Activated CD8-positive, alpha-beta T cell treated with anti-CD3 and anti-CD28 coated beads for 36 hours (primary cell): ENCODE data around the gene CLNK. TPM values are rescaled to one million over a fixed set of nuclear protein-coding genes. Genes with fewer than 3 reads are reported as not detected.

ENCODE experiments used
- ATAC-seq: fragments of 200-7000 bp; cut with Tn5 transposase; one replicate; pipeline ENCODE4 v1.10.0; 2021; ENCODE audit warnings: mild to moderate bottlenecking, moderate library complexity
- CTCF ChIA-PET: fragments of 350-600 bp; sonication (Branson Sonifier 250); formaldehyde crosslinking; loops from one replicate; lab custom pipeline; 2021; ENCODE audit warnings: antibody characterized with exemption; lab: Charles Lee
- POLR2A ChIA-PET: fragments of 350-600 bp; sonication (Branson Sonifier 250); formaldehyde crosslinking; loops from one replicate; lab custom pipeline; 2021; ENCODE audit warnings: antibody characterized with exemption; lab: Charles Lee
- DNase-seq: peaks from one replicate; pipeline ENCODE4 v3.0.0-alpha.2; 2020
- H3K27ac Mint-ChIP-seq: one replicate; pipeline ENCODE4 v1.8.0; 2021; ENCODE audit warnings: mild to moderate bottlenecking, mixed read lengths
- H3K27me3 Mint-ChIP-seq: one replicate; pipeline ENCODE4 v1.8.0; 2021; ENCODE audit warnings: mixed read lengths
- H3K36me3 Mint-ChIP-seq: one replicate; pipeline ENCODE4 v1.8.0; 2021; ENCODE audit warnings: low read depth, mixed read lengths
- H3K4me1 Mint-ChIP-seq: one replicate; pipeline ENCODE4 v1.8.0; 2021; ENCODE audit warnings: low read depth, mixed read lengths
- H3K4me3 Mint-ChIP-seq: one replicate; pipeline ENCODE4 v1.8.0; 2021; ENCODE audit warnings: mild to moderate bottlenecking, moderate library complexity, mixed read lengths
- H3K9me3 Mint-ChIP-seq: one replicate; pipeline ENCODE4 v1.8.0; 2021; ENCODE audit warnings: mixed read lengths
- intact Hi-C: fragments of 100-400 bp; cut with micrococcal nuclease; formaldehyde crosslinking; loops from one replicate; pipeline ENCODE4 v1.10.0; 2022
- total RNA-seq, 2 experiments: library from RNA; stranded (reverse); gene quantifications; one replicate each; pipeline ENCODE4 v1.2.3, GENCODE V29; 2021
- TF ChIP-seq, protein P1 (sequence below): fragments of 200-600 bp; IDR thresholded peaks from one replicate; pipeline ENCODE4 v1.8.0; 2022; ENCODE audit warnings: antibody characterized with exemption, mild to moderate bottlenecking

The CLNK gene
- total RNA-seq, 2 experiments from 2014 or later, result 0.18 TPM; not detected in 1

DNA sequence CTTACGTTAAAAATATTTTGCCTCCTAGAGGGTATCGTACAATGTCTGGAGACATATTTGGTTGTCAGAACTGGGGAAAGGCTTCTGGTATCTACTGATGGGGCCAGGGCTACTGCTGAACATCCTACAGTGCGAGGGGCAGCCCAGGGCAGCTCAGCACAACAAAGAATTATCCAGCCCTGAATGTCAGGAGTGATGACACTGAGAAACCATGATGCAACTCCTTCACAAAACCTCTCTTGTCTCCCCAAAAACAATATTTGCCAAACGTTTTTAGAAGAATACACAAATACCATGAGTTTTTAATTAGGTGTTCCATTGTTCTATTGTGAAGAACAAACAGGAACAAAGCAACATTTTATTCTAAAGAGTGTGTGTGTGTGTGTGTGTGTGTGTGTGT lies 43.4 kb upstream of the CLNK start:
- CTCF ChIA-PET, result interaction anchor here (1.1 kb wide), 1 partner anchor 36 kb away, joined by 3 read pairs; no protein-coding TSS in a partner anchor
- H3K36me3 Mint-ChIP-seq, result peaks cover 1% of the 10 kb centered on the region
- no peak for DNase-seq
- intact Hi-C loops, result loop anchor here (5.0 kb wide), 1 partner anchor 56 kb away; no protein-coding TSS in a partner anchor
- peaks cover 58% of the 10 kb centered on the region for H3K4me1 Mint-ChIP-seq
- ATAC-seq, result no peak
- no peaks in the 10 kb centered on the region for H3K9me3 Mint-ChIP-seq
- peak overlapping the region; percentile 83 for H3K27ac Mint-ChIP-seq
- H3K27me3 Mint-ChIP-seq, result no peaks in the 10 kb centered on the region
- POLR2A ChIA-PET, result no interaction called here
- TF ChIP-seq, protein P1, sequence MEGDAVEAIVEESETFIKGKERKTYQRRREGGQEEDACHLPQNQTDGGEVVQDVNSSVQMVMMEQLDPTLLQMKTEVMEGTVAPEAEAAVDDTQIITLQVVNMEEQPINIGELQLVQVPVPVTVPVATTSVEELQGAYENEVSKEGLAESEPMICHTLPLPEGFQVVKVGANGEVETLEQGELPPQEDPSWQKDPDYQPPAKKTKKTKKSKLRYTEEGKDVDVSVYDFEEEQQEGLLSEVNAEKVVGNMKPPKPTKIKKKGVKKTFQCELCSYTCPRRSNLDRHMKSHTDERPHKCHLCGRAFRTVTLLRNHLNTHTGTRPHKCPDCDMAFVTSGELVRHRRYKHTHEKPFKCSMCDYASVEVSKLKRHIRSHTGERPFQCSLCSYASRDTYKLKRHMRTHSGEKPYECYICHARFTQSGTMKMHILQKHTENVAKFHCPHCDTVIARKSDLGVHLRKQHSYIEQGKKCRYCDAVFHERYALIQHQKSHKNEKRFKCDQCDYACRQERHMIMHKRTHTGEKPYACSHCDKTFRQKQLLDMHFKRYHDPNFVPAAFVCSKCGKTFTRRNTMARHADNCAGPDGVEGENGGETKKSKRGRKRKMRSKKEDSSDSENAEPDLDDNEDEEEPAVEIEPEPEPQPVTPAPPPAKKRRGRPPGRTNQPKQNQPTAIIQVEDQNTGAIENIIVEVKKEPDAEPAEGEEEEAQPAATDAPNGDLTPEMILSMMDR, result no peak
- no peak overlapping the region for H3K4me3 Mint-ChIP-seq

DNA sequence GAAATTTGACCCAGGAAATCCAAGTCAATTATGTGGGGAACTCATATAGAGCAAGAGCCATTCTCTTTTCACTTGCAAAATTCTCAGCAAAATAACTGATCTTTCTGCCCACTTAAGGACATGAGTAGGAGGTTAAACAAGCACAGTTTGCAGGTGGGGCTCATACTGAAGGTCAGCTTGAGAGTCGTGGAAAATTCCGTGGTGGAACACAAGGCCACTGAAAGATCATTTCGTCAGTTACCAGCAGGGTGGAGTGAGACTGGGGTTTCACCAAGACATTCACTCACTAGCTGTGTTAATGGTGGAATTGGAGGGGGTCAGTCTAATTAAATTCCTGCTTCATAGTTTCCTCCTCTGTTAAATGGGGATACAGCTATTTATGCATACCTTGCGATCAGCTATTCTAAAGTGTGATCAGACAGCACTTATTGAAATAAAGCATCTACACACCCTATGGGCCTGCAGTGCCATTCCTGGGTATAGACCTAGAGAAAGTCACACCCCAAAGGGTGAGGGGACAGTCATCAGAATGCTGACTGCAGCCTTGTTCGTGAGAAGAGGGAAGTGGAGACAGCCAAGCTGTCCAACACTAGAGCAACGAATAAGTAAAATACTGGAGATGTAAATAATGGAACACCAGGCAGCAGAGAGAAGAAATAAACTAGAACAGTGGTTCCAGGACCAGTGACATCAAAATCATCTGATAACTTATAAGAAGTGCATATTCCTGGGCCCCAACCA lies 42.7 kb upstream of the CLNK start:
- peak overlapping the region; percentile 83 for H3K27ac Mint-ChIP-seq
- TF ChIP-seq, protein P1, result no peak
- POLR2A ChIA-PET, result interaction anchor here (1.0 kb wide), 1 partner anchor 10 kb away, joined by 3 read pairs; no protein-coding TSS in a partner anchor
- H3K27me3 Mint-ChIP-seq, result no peaks in the 10 kb centered on the region
- CTCF ChIA-PET, result interaction anchor here (1.1 kb wide), 1 partner anchor 35 kb away, joined by 3 read pairs; no protein-coding TSS in a partner anchor
- H3K36me3 Mint-ChIP-seq, result peaks cover 1% of the 10 kb centered on the region
- no peaks in the 10 kb centered on the region for H3K9me3 Mint-ChIP-seq
- peaks cover 57% of the 10 kb centered on the region for H3K4me1 Mint-ChIP-seq
- ATAC-seq, result peak; percentile 54
- peak; percentile 65 for DNase-seq
- intact Hi-C loops, result loop anchor here (5.0 kb wide), 1 partner anchor 55 kb away; no protein-coding TSS in a partner anchor
- H3K4me3 Mint-ChIP-seq, result no peak overlapping the region

DNA sequence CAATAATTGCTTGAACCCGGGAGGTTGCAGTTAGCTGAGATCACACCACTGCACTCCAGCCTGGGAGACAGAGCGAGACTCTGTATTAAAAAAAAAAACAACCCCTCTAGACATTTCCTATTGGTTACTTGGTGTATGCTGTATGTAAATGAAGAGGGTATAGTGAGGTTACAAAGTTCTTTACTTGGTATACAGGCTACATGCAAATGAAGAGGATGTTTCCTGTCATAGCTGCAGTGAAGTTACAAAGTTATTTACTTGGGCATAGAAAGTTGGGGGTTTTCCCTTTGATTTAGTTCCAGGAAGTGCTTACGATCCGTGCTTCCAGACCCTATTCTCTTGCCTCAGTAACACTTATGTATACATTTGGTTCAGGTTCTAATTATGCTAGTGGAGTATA lies 38.4 kb upstream of the CLNK start:
- H3K27ac Mint-ChIP-seq, result peak overlapping the region; percentile 13
- H3K27me3 Mint-ChIP-seq, result peaks cover 3% of the 10 kb centered on the region
- H3K9me3 Mint-ChIP-seq, result no peaks in the 10 kb centered on the region
- ChIA-PET POLR2A (no interaction called here), CTCF (no interaction called here)
- peaks cover 38% of the 10 kb centered on the region for H3K4me1 Mint-ChIP-seq
- no peak for DNase-seq
- no peaks in the 10 kb centered on the region for H3K36me3 Mint-ChIP-seq
- intact Hi-C loops, result no loop called here
- TF ChIP-seq, protein P1, result no peak
- ATAC-seq, result peak; percentile 82
- H3K4me3 Mint-ChIP-seq, result no peak overlapping the region

DNA sequence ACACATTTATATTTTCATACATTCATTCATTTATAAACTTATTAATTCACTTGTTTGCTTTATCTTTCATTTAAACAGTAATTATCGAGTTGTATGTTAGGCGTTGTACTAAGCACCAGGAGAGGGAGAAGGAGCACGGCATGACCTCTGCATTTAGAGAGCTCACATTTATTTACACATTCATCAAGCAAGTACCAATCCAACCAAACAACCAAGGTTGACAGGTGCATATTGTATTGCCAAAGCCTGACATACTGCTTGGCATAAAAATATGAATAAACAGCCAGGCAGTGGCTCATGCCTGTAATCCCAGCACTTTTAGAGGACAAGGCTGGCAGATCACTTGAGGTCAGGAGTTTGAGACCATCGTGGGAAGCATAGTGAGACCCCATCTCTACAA lies 37.0 kb upstream of the CLNK start:
- ATAC-seq, result no peak
- Mint-ChIP-seq H3K27me3 (peaks cover 3% of the 10 kb centered on the region), H3K4me3 (no peak overlapping the region), H3K36me3 (no peaks in the 10 kb centered on the region), H3K9me3 (no peaks in the 10 kb centered on the region), H3K4me1 (peaks cover 25% of the 10 kb centered on the region), H3K27ac (no peak overlapping the region)
- POLR2A ChIA-PET, result no interaction called here
- no peak for DNase-seq
- intact Hi-C loops, result no loop called here
- CTCF ChIA-PET, result no interaction called here
- TF ChIP-seq, protein P1, result no peak

DNA sequence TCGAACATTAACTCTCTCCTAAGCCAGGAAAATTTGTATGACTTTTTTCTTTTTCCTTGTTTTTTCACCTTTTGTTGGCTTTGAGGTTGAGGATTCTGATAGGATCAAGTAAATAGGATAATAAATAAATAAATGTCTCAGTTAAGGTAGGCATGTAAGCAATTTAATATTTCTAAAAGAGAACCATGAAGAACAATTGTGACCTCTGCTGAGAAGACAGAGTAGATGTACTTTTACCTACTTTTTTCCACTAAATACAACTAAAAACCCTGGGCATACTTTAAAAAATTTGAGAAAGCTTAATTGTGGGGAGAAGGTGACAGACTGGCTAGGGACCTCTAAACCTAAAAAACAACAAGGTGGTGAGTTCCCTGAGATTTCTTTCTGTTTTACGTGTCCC lies 31.6 kb upstream of the CLNK start:
- ATAC-seq (no peak), DNase-seq (no peak)
- ChIA-PET POLR2A (interaction anchor here (1.1 kb wide), 1 partner anchor 16 kb away, joined by 3 read pairs; no protein-coding TSS in a partner anchor), CTCF (no interaction called here)
- Mint-ChIP-seq H3K27me3 (peaks cover 5% of the 10 kb centered on the region), H3K4me3 (no peak overlapping the region), H3K4me1 (peaks cover 8% of the 10 kb centered on the region), H3K36me3 (peaks cover 2% of the 10 kb centered on the region), H3K9me3 (peaks cover 8% of the 10 kb centered on the region), H3K27ac (no peak overlapping the region)
- intact Hi-C loops, result no loop called here
- TF ChIP-seq, protein P1, result no peak
